ENCODE data around the gene PRRG3.

Gene PRRG3

GRCh38 chrX:151722241-151722846 is 27.1 kb downstream of the PRRG3 start:
- peak; percentile 67 for TF ChIP-seq CTCF (conservative IDR thresholded peaks at IDR 0.05)
- TF ChIP-seq ZFX (IDR thresholded peaks at IDR 0.05) = no peak
- no peak overlapping the region for H3K27ac ChIP-seq

GRCh38 chrX:151723156-151723760 is 28.0 kb downstream of the PRRG3 start:
- H3K27ac ChIP-seq = no peak overlapping the region
- TF ChIP-seq CTCF (conservative IDR thresholded peaks at IDR 0.05) = no peak
- TF ChIP-seq ZFX (IDR thresholded peaks at IDR 0.05) = no peak

- TF ChIP-seq ZFX (IDR thresholded peaks at IDR 0.05) = no peak
- TF ChIP-seq CTCF (conservative IDR thresholded peaks at IDR 0.05) = no peak
- no peak overlapping the region for H3K27ac ChIP-seq
These were observed 29.5 kb downstream of the PRRG3 start for GRCh38 chrX:151724563-151725337.

- H3K27ac ChIP-seq = no peak overlapping the region
These were observed 30.0 kb downstream of the PRRG3 start for GRCh38 chrX:151725338-151725614.

GRCh38 chrX:151726751-151727150 is 31.5 kb downstream of the PRRG3 start:
- no peak for TF ChIP-seq CTCF (conservative IDR thresholded peaks at IDR 0.05)
- TF ChIP-seq ZFX (IDR thresholded peaks at IDR 0.05) = no peak
- H3K27ac ChIP-seq = no peak overlapping the region

More at GRCh38 chrX:151725338-151725614, 30.0 kb downstream of the PRRG3 start:
- TF ChIP-seq ZFX (IDR thresholded peaks at IDR 0.05) = no peak
- no peak for TF ChIP-seq CTCF (conservative IDR thresholded peaks at IDR 0.05)

GRCh38 chrX:151727346-151727745 is 32.1 kb downstream of the PRRG3 start:
- no peak overlapping the region for H3K27ac ChIP-seq
- TF ChIP-seq CTCF (conservative IDR thresholded peaks at IDR 0.05) (no peak), ZFX (IDR thresholded peaks at IDR 0.05) (no peak)

- no peak overlapping the region for H3K27ac ChIP-seq
- TF ChIP-seq CTCF (conservative IDR thresholded peaks at IDR 0.05) = no peak
- no peak for TF ChIP-seq ZFX (IDR thresholded peaks at IDR 0.05)
These were observed 33.9 kb downstream of the PRRG3 start for GRCh38 chrX:151729056-151729725.

All from C4-2B (cell line).